ENCODE measurements around the gene MYO15A. TPM values are rescaled to one million over a fixed set of nuclear protein-coding genes. Genes with fewer than 3 reads are reported as not detected.

Gene MYO15A
- total and polyA plus RNA-seq, 2 donors (not counting 1 experiment from before 2014, with no cell fraction given): 2.5 to 3.1 TPM

GRCh38 chr17:18161207-18162145, 52.9 kb downstream of the MYO15A start:
- Histone ChIP-seq H3K4me3 (ENCODE audit: control extremely low read depth in 1 of 5, extremely low read depth in 1 of 5, insufficient read depth in 1 of 5, low read depth in 2 of 5, low read length in 4 of 5) (no peak overlapping the region), H3K36me3 (replicated peaks in 1 of 2; ENCODE audit: control extremely low read depth in 1 of 2, control insufficient read depth in 1 of 2, extremely low read depth in 1 of 2, insufficient read depth in 2 of 2, low read length in 1 of 2) (no peaks in the 10 kb centered on the region), H4K20me1 (ENCODE audit: control insufficient read depth, insufficient read depth, low read length, poor library complexity, severe bottlenecking) (no peaks in the 10 kb centered on the region), H3K27me3 (replicated peaks in 1 of 4; ENCODE audit: control extremely low read depth in 1 of 4, control insufficient read depth in 3 of 4, insufficient read depth in 4 of 4, low read length in 3 of 4) (no peaks in the 10 kb centered on the region), H2AFZ (ENCODE audit: insufficient read depth, low read depth, low read length, poor library complexity, severe bottlenecking) (no peak overlapping the region), H3K4me2 (replicated peaks; ENCODE audit: low read depth, low read length, poor library complexity, severe bottlenecking) (no peak overlapping the region), H3K79me2 (ENCODE audit: control insufficient read depth, insufficient read depth, low read length) (no peaks in the 10 kb centered on the region), H3K27ac (ENCODE audit: low read length in 2 of 2) (no peak overlapping the region), H3K9me3 (ENCODE audit: control extremely low read depth in 1 of 3, control insufficient read depth in 2 of 3, insufficient read depth in 1 of 3, low read length in 2 of 3) (peaks cover 0 to 3% (median 0%) of the 10 kb centered on the region in 3 donors), H3K9ac (ENCODE audit: low read length) (no peak overlapping the region), H3K4me1 (ENCODE audit: control insufficient read depth in 2 of 2, insufficient read depth in 2 of 2, low read length in 2 of 2) (peaks cover 12 to 18% of the 10 kb centered on the region in 2 donors)
- WGBS (ENCODE audit: insufficient coverage): 74% methylated on average over 4 of the region's 12 CpGs
- POLR2A ChIA-PET: no interaction called here
- no peaks in the 10 kb centered on the region for H3K27me3 Mint-ChIP-seq
- H3K4me3 Mint-ChIP-seq: no peak overlapping the region
- TF ChIP-seq CTCF (IDR thresholded peaks at IDR 0.05) (no peak), EZH2 (IDR thresholded peaks at IDR 0.05; ENCODE audit: borderline replicate concordance, insufficient read depth, low read depth, low read length, poor library complexity, severe bottlenecking) (no peak)
- no peak for DNase-seq
- no peak overlapping the region for H3K27ac Mint-ChIP-seq
- CTCF ChIA-PET: no interaction called here
- H3K4me1 Mint-ChIP-seq: peaks cover 15% of the 10 kb centered on the region
- no peak for ATAC-seq (ENCODE audit: low read depth)
- no peaks in the 10 kb centered on the region for H3K9me3 Mint-ChIP-seq (ENCODE audit: insufficient read depth)
- intact Hi-C loops (cut with micrococcal nuclease): no loop called here

GRCh38 chr17:18163547-18163946, 55.0 kb downstream of the MYO15A start:
- CTCF ChIA-PET: no interaction called here
- POLR2A ChIA-PET: no interaction called here
- intact Hi-C loops (cut with micrococcal nuclease): no loop called here

More at GRCh38 chr17:18163547-18163946, 55.0 kb downstream of the MYO15A start:
- Histone ChIP-seq H3K27ac (ENCODE audit: low read length in 2 of 2) (no peak overlapping the region), H3K4me3 (ENCODE audit: control extremely low read depth in 1 of 5, extremely low read depth in 1 of 5, insufficient read depth in 1 of 5, low read depth in 2 of 5, low read length in 4 of 5) (no peak overlapping the region), H4K20me1 (ENCODE audit: control insufficient read depth, insufficient read depth, low read length, poor library complexity, severe bottlenecking) (no peaks in the 10 kb centered on the region), H3K4me2 (replicated peaks; ENCODE audit: low read depth, low read length, poor library complexity, severe bottlenecking) (no peak overlapping the region), H2AFZ (ENCODE audit: insufficient read depth, low read depth, low read length, poor library complexity, severe bottlenecking) (no peak overlapping the region), H3K9me3 (ENCODE audit: control extremely low read depth in 1 of 3, control insufficient read depth in 2 of 3, insufficient read depth in 1 of 3, low read length in 2 of 3) (peaks cover 0 to 11% (median 0%) of the 10 kb centered on the region in 3 donors), H3K36me3 (replicated peaks in 1 of 2; ENCODE audit: control extremely low read depth in 1 of 2, control insufficient read depth in 1 of 2, extremely low read depth in 1 of 2, insufficient read depth in 2 of 2, low read length in 1 of 2) (no peaks in the 10 kb centered on the region), H3K27me3 (replicated peaks in 1 of 4; ENCODE audit: control extremely low read depth in 1 of 4, control insufficient read depth in 3 of 4, insufficient read depth in 4 of 4, low read length in 3 of 4) (no peaks in the 10 kb centered on the region), H3K9ac (ENCODE audit: low read length) (no peak overlapping the region), H3K4me1 (ENCODE audit: control insufficient read depth in 2 of 2, insufficient read depth in 2 of 2, low read length in 2 of 2) (peaks cover 3 to 5% of the 10 kb centered on the region in 2 donors), H3K79me2 (ENCODE audit: control insufficient read depth, insufficient read depth, low read length) (no peaks in the 10 kb centered on the region)
- H3K27ac Mint-ChIP-seq: no peak overlapping the region
- H3K9me3 Mint-ChIP-seq (ENCODE audit: insufficient read depth): no peaks in the 10 kb centered on the region
- ATAC-seq (ENCODE audit: low read depth) (no peak), DNase-seq (no peak)
- TF ChIP-seq EZH2 (IDR thresholded peaks at IDR 0.05; ENCODE audit: borderline replicate concordance, insufficient read depth, low read depth, low read length, poor library complexity, severe bottlenecking): no peak
- TF ChIP-seq CTCF (IDR thresholded peaks at IDR 0.05): no peak
- WGBS (ENCODE audit: insufficient coverage): 90% methylated on average over 7 of the region's 7 CpGs
- H3K4me3 Mint-ChIP-seq: no peak overlapping the region
- H3K27me3 Mint-ChIP-seq: no peaks in the 10 kb centered on the region
- H3K4me1 Mint-ChIP-seq: peaks cover 6% of the 10 kb centered on the region

All from B cell (primary cell).